Ovary (tissue), 9 donors: ENCODE measurements around the gene BAZ2B. TPM values are rescaled to one million over a fixed set of nuclear protein-coding genes. Genes with fewer than 3 reads are reported as not detected.
"Not testable (repeated sequence)": the region's sequence is repeated elsewhere in the genome, so short reads cannot be mapped to it uniquely, and the experiment has no call there.

ENCODE experiments used
- DNase-seq, 5 donors: peaks; one replicate each; pipeline ENCODE4 v3.0.0-alpha.2; 2019 to 2020
- H3K27ac ChIP-seq, 2 donors: fragments of 200-600 bp; one replicate each; pipeline versions ENCODE4 v1.5.1 to v1.8.0; 2019 to 2022
- H3K27me3 ChIP-seq: fragments of 200-600 bp; one replicate; pipeline ENCODE4 v1.8.0; 2022
- H3K36me3 ChIP-seq: fragments of 200-600 bp; sonication (generic); one replicate; pipeline ENCODE4 v1.5.1; 2019
- H3K4me1 ChIP-seq: one replicate; pipeline ENCODE4 v1.8.1; 2013; ENCODE audit warnings: mild to moderate bottlenecking, moderate library complexity; ENCODE audit not compliant: insufficient read depth
- H3K4me3 ChIP-seq: fragments of 200-600 bp; sonication (generic); one replicate; pipeline ENCODE4 v1.5.1; 2017
- H3K9me3 ChIP-seq, 2 donors: fragments of 200-600 bp in 1 of 2; sonication (generic) in 1 of 2; one replicate each; pipeline versions ENCODE4 v1.5.1 to v1.8.1; 2013 to 2019; ENCODE audit warnings: mild to moderate bottlenecking in 1 of 2, moderate library complexity in 1 of 2
- CTCF ChIP-seq, 3 donors: fragments of 450-650 bp in 2 of 3; fragments of 200-600 bp in 1 of 3; IDR thresholded peaks; one replicate each; pipeline versions ENCODE4 v1.5.1 to v1.8.0; 2016 to 2022; ENCODE audit warnings: antibody characterized with exemption in 3 of 3, mild to moderate bottlenecking in 1 of 3
- EP300 ChIP-seq: sonication (generic); formaldehyde crosslinking; IDR thresholded peaks from one replicate; pipeline ENCODE4 v1.6.1; 2017; ENCODE audit warnings: antibody characterized with exemption
- POLR2A ChIP-seq: fragments of 450-650 bp; IDR thresholded peaks from one replicate; pipeline ENCODE4 v1.6.1; 2017; ENCODE audit warnings: antibody characterized with exemption, mild to moderate bottlenecking, moderate library complexity
- WGBS, 3 donors: extraction: QIAGEN DNeasy Blood & Tissue Kit in 1 of 3; methylation state at CpG; one replicate each; pipeline versions ENCODE4 v1.1.5 to v1.1.7; 2013 to 2017; 5-methylcytosine and 5-hydroxymethylcytosine counted together
- intact Hi-C, 4 donors: fragments of 100-400 bp; cut with DNase I; formaldehyde crosslinking; loops; one replicate each; pipeline versions ENCODE4 v1.11.0 to v1.15.1; 2022 to 2023
- polyA plus RNA-seq, 2 donors: library from polyadenylated mRNA; stranded (reverse); fragments of 200-250 nt in 1 of 2; fragments of 350-450 nt in 1 of 2; fragmentation: Illumina TruSeq in 1 of 2; extraction: RNeasy Lipid Tissue Mini Kit (QIAGEN cat#74804) in 1 of 2; gene quantifications; one replicate each; pipeline ENCODE4 v1.2.3, GENCODE V29; 2013 to 2014
- total RNA-seq, 7 donors: library from RNA; depleted of rRNA in 2 of 7; stranded (reverse); fragments of >200 nt in 2 of 7; fragmentation: NEBNext Ultra II Directional in 3 of 7; extraction: Animal tissue kit (Norgen Biotek cat#: 25700) in 3 of 7; gene quantifications; one replicate each; pipeline versions ENCODE4 v1.1.0 to v1.2.4, GENCODE V29; 2016 to 2023
- donor health status: DM: no; HTN: no; CAD: no; lungs with moderate emphysema.
- donor health status: DM: no; HTN: no; CAD: no.
- donor health status: Bipolar disorder and iron deficiency.
- donor health status: DM: yes; HTN: yes; CAD: no.
- donor health status: DM: no; HTN: no; CAD: no.
- donor health status: DM: yes; HTN: yes; CAD: no.

Gene BAZ2B
- total and polyA plus RNA-seq, 9 donors: 31.8 to 131 (median 99.4) TPM

- Histone ChIP-seq H3K27me3 (no peaks in the 10 kb centered on the region), H3K4me1 (no peaks in the 10 kb centered on the region), H3K9me3 (no peaks in the 10 kb centered on the region), H3K27ac (no peak overlapping the region), H3K36me3 (no peaks in the 10 kb centered on the region), H3K4me3 (no peak overlapping the region)
- 28 to 37% (median 31%) methylated on average over 4 of the region's 4 CpGs for WGBS, 3 donors
- no peak for DNase-seq
- no peak for TF ChIP-seq EP300
- no peak for TF ChIP-seq CTCF (IDR thresholded peaks at IDR 0.05)
- no peak for TF ChIP-seq POLR2A
- intact Hi-C loops: no loop called here
Observed at GRCh38 chr2:159635006-159635789, 18.9 kb upstream of the BAZ2B start.

- H3K4me1 ChIP-seq: no peaks in the 10 kb centered on the region
- no peaks in the 10 kb centered on the region for H3K9me3 ChIP-seq
- H3K27ac ChIP-seq: no peak overlapping the region
- H3K36me3 ChIP-seq: no peaks in the 10 kb centered on the region
- 94 to 98% (median 96%) methylated on average over 2 of the region's 2 CpGs for WGBS, 3 donors
- H3K27me3 ChIP-seq: no peaks in the 10 kb centered on the region
- H3K4me3 ChIP-seq: no peak overlapping the region
- DNase-seq: no peak
- no peak for TF ChIP-seq POLR2A
- TF ChIP-seq CTCF (IDR thresholded peaks at IDR 0.05): no peak
- no peak for TF ChIP-seq EP300
- intact Hi-C loops: no loop called here
Observed at GRCh38 chr2:159633219-159633618, 16.9 kb upstream of the BAZ2B start.

- H3K9me3 ChIP-seq, intact Hi-C loops, DNase-seq, H3K36me3 ChIP-seq, H3K27ac ChIP-seq, H3K4me3 ChIP-seq, H3K4me1 ChIP-seq, H3K27me3 ChIP-seq: not testable (repeated sequence)
- 93 to 98% (median 95%) methylated on average over 2 of the region's 2 CpGs for WGBS, 3 donors
Observed at GRCh38 chr2:159625628-159626027, 9.3 kb upstream of the BAZ2B start.

- Histone ChIP-seq H3K27ac (no peak overlapping the region), H3K4me1 (no peaks in the 10 kb centered on the region), H3K9me3 (no peaks in the 10 kb centered on the region), H3K4me3 (no peak overlapping the region), H3K27me3 (peaks cover 2% of the 10 kb centered on the region), H3K36me3 (no peaks in the 10 kb centered on the region)
- no peak for DNase-seq
- WGBS, 3 donors: 89 to 94% (median 91%) methylated on average over 1 of the region's 1 CpG
- TF ChIP-seq EP300: no peak
- no peak for TF ChIP-seq CTCF (IDR thresholded peaks at IDR 0.05)
- no peak for TF ChIP-seq POLR2A
- intact Hi-C loops: no loop called here
Observed at GRCh38 chr2:159623436-159623835, 7.1 kb upstream of the BAZ2B start.

- H3K36me3 ChIP-seq: no peaks in the 10 kb centered on the region
- H3K9me3 ChIP-seq: no peaks in the 10 kb centered on the region
- intact Hi-C loops: no loop called here
- DNase-seq: no peak
- H3K4me1 ChIP-seq: no peaks in the 10 kb centered on the region
- no peak overlapping the region for H3K4me3 ChIP-seq
- H3K27ac ChIP-seq: no peak overlapping the region
- H3K27me3 ChIP-seq: peaks cover 2% of the 10 kb centered on the region
- WGBS, 3 donors: 87 to 95% (median 94%) methylated on average over 2 of the region's 2 CpGs
- TF ChIP-seq EP300: no peak
- no peak for TF ChIP-seq POLR2A
- TF ChIP-seq CTCF (IDR thresholded peaks at IDR 0.05): no peak
Observed at GRCh38 chr2:159622966-159623365, 6.6 kb upstream of the BAZ2B start.
